DMS153 (cell line): Measurements from ENCODE around the gene PLA2G1B.

Experiments used
- DNase-seq: peaks from one replicate; lab custom pipeline; 2025; lab: John Stamatoyannopoulos, UW

The PLA2G1B gene

DNA sequence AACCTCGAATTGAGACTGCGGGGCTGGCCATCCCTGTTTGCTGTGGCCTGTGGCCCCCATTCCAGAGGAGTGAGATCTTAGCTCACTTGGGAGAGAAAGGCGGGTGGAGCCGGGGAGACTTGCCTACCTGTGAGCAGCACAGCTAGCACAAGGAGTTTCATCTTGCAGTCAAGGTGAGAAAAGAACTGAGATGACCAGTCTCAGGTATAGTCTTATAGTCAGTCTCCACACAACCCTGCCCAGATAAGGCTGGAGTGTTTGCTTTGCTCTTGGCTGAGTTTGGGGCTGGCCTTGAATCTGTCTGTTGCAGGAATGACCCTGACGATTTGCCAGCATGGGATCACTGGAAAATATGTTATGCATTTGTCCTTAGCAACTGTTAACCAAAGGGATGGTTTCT, at the start of gene PLA2G1B:
PLA2G1B (minus strand) TSS at position 187 of the 400 bp plus-strand sequence; CDS start at position 161, 26 bp downstream.
- DNase-seq = no peak

DNA sequence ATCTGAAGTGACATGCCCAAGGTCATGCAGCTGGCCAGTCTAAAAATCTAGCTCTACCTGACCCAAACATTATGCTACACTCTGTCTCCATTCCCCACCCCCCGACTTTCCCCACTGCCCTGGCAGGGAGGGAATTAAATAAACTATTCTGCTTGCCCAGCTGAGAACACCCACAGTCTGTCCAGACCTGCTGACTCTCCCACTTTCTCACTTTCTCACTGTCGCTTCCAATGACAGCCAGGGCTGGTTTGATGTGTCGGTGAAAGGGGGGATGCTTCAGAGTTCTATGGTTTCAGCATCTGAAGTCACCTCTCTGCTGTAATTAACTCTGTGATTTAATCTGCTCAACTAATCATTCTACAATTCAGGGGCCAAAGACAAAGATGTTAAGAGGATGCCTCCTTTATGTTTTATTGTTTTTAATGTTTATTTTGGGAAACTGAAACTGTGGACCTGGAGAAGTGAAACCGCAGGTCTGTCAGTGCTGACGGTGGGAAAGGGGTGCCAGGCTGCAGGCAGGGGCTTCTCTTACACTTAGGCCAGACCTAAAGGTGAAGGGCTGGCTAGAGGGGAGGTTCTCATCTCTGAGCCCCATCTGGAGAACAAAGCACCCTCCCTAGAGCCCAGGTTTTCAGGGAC, 49.5 kb upstream of the PLA2G1B start:
- no peak for DNase-seq

DNA sequence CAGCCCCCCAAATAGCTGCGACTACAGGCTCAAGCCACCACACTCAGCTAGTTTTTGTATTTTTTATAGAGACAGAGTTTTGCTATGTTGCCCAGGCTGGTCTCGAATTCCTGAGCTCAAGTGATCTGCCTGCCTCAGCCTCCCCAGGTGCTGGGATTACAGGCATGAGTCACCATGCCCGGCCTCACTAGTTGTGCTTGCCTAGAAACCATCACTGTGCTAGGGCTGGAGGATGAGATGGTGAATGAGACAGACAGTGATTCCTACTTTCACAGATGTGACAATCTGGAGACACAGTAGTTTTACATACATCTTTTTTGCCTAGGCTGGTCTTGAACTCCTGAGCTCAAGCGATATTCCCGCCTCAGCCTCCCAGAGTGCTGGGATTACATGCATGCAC, 48.8 kb upstream of the PLA2G1B start:
- no peak for DNase-seq

DNA sequence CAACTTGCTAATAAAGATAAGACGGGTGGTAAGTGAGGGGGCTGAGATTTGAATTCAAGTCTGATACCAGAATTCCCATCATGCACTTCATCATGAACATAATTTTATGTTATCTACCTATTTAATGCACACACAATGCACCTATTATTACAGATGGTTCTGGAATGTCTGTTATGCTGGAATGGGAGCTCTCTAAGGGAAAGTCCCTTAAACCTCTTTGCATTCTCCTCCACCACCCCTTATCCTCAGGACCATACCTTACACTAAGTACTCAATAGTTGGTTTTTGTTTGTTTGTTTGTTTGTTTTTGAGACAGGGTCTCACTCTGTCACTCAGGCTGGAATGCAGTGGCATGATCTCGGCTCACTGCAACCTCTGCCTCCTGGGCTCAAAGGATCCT, 48.4 kb upstream of the PLA2G1B start:
- DNase-seq = no peak

DNA sequence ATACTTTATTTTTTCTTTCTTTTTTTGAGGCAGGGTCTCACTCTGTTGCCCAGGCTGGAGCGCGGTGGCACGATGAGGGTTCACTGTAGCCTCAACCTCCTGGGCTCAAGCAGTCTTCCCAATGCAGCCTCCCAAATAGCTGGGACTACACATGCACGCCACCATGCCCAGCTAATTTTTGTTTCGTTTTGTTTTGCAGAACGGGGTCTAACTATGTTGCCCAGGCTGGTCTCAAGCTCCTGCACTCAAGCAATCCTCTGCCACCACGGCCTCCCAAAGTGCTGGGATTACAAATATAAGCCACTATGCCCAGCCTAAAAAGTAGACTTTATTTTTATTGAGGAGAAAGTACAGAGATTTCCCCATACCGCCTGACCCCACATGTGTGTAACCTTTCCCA, 46.1 kb upstream of the PLA2G1B start:
- DNase-seq = no peak

DNA sequence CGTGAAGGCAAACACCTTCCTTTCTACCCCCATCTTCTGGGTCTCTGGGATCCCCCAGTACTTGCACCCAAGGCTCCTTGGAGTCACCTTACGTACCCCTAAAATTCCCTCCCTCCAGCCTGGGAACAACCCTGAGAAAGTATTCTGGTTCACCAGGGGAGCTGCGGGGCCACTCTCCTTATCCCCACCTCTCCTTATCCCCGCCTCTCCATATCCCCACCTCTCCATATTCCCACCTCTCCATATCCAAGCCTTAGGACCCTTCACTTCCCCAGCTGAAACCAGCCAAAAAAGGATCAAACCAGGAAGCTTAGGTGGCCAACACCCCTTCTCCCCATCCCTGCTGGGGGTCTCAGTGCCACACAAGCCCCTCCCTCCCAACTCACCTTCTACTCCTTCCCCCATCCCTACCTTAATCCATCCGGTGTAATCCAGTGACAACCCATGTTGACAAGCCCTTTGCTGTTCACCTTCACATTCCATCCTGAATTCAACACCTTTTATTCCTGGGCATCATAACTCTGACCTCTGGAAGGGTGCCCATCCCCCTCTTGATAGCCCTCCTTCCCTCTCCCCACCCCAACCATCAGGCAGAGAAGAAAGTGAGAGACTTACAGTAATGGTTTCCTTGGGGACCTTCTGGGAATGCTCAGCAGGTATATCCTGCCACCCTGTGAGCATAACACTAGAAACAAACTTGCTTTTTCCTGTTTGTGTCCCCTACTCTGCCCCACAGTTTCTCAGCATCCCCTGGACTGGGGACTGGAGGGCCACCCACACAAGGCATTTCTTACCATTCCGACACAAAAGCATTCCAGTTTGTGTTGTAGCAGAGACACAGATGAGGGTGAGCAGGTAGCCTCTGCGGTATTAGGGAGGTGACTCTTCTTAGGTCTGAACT, 43.0 kb upstream of the PLA2G1B start:
- no peak for DNase-seq

DNA sequence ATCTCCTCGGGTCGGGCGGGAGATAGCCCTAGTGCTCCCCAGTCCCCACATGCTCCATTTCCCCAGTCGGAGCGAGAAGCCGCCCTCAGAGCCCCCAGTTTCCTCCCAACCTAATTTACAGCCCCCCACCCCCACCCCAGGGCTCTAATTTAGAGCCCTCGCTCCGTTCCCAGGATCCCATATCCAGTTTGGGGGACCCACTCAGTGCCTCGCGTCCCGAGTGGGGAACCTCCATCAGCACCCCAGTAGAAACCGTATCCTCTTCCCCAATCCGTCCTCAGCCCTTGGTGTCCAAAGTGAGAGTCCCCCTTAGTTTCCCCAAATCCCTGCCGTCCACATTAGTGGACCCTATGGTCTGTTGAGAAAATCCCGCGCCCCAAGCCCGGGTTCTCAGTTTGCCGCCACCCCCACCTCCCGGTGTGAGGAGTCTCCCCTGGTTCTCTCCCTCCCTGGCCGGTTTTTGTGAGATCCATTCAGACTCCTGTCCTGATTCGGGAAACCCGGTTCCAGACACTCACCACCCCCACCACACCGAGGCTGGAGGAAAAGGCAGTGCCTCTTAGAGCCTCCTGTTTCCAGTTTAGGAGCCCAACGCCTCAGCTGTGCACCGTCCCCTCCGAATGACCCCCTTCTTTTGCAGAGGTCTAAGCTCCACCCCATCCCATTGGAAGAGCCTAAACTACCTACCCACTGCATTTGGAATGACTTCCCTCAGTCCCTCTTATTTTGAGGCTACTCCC, 42.2 kb upstream of the PLA2G1B start:
- no peak for DNase-seq

DNA sequence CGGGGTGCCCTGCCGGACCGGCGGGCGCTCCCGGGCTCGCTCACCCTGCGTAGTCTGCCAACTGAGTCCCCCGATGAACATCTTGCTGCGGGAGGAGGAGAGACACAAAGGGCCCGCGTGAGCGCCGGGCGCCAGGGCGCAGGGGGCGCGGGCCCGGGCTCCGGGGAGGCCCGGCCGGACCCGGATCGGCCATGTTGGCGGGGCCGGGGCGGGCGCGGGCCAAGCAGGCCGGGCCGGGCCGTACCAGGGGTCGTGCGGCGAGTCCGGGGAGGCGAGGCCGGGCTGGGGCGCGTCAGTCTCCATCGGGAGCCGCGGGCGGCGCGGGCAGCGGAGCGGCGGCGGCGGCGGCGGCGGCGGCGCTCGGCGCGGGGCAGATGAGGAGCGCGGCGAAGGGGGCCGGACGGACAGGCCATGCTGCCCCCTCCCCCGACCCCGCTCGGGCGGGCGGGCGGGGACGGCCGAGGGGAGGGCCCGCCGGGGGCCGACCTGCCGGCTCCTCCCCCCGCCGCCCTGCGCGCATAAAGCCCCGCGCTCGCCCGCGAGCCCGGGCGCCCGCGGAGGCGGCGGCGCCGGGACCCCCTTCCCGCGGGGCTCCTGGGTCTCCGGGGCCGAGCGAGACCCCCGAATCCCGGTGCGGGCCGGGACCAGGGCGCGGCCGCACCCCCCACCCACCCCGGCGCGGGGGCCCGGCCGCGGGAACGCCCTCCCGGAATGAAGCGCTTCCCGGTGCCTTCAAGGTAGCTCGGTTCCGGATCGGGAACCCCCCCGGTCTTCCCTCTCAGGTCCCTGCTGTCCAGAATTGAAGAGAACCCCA, 41.4 kb upstream of the PLA2G1B start, which contains the start of gene MSI1:
MSI1 (minus strand) TSS at position 376 of the 814 bp plus-strand sequence; CDS start at position 303, 73 bp downstream.
- DNase-seq = no peak

DNA sequence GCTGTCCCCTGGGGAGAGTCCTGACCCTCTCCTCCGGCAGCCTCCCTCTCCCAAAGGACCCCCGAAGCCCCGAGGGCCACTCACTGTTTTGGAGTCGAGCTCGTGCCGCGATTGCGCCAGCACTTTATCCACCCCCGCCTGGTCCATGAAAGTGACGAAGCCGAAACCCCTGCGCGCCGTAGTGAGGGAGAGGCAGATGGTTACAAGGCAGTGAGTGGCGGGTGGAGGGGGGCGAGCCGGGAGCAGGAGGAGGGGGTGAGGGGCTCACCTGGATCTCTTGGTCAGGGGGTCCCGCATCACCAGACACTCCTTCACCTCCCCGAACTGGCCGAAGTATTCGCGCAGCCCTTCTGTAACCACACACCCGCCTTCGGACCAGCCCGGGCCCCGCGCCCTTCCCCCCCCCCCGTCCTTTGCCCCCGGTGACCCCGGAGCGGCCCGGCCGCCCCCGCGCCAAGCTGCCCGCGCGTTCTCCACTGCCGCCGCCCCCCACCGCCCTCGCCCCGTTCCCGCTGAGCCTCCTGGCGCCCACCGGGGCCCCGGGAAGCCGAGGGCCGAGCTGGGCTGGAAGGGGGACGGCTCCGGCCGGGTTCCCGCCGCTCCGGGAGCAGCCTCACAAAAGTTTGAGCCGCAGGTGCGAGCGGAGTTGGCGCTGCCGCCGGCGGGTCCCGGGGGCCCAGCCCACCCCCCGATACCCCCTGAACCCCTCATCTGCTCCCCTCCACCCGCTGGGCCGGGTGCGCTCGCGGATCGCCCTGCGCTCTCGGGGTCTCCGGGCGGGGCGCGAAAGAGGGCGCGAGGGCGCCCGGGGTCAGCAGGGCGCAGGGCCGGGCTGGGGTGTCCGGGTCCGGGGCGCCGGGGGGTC, 40.6 kb upstream of the PLA2G1B start:
- no peak for DNase-seq

DNA sequence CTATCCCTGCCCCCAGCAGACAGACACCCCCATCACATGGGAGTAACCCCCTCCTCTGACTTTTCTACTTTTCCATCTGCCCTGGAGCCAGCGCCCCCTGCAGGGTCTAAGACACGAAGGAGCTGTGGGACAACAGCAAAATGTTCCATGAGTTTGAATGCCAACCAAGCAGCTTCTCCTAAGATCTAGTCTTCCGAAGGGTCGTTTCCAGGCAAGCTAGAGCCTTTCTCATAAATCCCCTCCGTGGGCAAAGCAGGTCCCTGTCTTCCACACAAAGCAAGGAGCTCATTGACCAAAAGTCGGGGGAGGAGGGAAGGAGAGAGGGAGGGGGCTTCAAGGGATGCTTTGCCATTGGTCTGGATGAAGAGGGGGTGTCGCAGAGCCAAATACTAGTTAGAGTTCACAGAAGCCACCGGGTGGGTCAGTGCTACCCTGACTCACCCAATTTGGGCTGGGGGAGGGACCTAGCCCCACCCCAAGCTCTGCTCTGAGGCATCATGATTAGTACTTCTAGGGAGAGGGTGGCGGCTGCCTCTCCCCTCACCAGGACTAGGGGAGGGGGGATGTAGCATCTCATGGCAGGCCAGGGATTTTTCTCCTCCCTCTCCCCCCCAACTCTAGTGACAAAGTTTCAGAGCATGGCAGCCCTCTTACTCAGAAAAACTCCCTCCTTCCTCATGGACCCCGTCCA, 39.8 kb upstream of the PLA2G1B start:
- DNase-seq = no peak

DNA sequence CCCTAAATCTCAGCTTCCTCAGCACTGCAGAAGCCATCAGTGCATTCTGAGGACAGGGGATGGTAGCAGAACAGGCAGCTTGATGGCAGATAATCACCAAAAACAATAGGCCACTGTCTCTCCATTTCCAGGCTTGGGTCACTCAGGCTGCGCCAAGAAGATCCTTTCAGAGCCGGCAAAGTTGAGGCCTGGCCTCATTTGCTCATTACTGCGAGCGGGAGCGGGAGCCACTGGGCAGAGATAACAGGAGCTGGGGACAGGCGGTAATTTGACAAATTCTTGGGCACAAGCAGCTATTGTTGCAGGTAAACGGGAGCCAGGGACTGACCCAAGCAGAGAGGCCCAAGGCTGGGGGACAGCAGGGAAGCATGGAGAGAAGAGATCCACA, 39.3 kb upstream of the PLA2G1B start:
- DNase-seq = no peak

DNA sequence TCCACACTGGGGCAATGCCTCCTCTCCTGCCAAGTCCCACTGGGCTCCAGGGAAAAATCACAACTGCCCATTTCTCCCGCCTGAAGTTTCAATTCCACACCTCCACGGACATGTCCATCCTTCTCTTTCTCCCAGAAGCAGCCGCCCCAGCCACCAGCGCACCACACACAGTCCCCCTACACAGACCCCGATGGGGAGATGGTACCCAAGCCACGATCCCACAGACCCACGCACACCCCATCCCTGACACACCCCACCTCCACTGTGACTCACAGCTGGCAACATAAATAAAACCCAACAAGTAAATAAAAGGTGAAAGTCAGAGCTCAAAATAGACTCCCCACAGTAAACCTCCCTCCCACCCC, 38.7 kb upstream of the PLA2G1B start:
- DNase-seq = no peak

DNA sequence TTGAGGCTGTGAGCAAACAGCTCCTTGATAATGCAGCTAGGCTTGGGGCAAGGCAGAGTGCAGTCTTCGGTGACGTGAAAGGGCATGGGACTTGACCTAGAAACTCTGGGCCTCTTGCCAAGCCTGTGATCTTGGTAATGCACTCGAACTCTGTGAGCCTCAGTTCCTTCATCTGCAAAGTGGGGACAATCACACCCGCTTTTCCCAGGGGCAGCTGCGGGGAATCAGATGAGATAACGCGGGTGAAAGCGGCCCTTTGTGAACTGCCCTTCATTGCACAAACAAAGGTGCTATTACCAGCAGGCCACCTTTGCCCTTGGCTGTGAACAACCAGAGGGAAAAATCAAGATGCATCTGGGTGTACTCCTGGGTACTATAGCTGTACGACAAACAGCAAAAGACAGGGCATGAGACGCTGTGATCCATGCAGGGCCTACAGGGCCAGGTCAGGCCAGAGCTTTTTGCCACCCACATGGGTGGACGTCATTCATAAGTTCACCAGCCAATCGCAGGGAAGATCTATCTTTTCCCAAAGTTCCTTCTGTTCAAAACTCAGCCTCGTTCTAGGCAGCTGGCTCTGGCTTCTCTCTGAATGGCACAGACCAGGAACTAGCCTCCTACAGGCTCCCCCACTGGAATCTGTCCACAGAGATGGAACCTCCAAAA, 38.2 kb upstream of the PLA2G1B start:
- DNase-seq = no peak

DNA sequence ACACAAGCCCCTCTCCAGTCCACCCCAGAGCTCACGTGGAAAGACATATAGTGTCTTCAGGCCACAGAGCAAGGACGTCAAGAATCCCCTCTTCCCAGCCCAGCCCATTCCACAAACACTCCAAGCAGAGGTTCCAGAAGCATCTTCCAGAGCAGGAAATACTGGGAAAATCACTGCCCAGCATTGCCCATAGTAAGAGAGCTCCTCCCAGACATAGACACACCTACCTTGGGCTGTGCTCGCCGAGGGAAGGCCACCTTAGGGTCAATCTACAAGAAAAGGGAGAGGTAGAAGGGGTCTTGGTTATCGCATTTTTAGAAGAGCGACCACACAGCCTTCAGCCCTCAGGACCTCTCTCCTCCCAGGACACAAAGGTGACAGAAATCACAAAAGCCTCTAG, 36.9 kb upstream of the PLA2G1B start:
- no peak for DNase-seq

DNA sequence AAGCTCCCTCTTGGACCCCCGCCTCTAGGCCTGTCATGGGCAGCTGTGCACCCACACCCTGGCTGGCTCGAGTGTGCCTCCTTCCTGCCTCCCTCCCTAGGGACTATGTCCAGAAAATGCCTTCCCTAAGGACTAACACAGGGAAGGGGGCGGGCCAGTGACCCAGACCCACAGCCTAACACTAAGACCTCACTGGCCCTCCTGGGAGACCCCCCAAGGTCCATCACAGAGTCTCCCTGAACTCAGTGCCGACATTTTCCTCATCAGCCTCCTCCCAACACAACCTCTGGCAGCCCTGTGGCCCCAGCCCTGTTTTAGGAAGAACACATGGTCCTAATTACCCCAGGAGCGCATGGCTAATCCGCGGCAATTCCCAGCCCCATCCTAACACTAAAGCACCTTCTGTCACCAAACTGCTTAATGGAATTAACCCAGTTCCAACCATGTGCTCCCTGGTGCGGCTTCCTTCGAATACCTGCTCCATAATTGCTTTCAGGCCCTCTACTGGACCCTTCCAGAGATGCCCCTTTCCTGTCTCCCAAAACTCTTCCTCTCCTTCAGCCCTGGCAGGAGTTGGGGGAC, 35.8 kb upstream of the PLA2G1B start:
- no peak for DNase-seq

DNA sequence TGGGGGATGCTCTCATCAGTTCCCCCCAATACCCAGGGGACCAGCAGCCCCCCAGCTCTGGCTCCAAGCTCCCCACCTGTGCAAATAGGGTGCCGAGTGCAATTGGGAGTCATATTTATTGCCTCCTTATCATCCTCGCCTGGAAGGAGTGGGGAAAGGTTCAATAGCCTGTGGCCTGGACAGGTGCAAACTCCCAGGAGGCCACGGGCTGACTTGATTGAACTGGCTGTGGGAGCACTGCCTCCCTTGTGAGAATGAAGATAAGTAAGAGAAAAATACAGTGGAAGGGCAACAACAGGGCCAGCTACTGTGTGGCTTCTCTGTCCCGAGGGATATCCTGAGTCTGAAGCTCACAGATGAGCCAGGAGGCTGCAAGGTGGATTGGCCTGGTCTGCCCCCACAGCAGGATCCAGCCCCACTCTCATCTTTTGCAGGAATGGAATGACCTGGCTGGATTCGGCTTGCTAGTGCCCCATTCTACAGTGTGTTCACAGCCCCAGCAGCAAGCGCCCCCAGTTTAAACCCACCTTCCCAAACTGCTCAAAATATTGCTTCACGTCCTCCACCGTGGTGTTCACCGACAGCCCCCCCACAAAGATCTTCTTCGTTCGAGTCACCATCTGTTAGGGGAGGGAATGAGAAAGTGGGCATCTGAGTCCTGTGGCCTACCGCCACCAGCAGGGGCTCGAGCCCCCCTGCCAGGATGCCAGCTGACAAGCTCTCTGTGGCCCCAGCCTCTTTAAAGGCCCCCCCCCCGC, 35.1 kb upstream of the PLA2G1B start:
- peak; percentile 20 for DNase-seq

DNA sequence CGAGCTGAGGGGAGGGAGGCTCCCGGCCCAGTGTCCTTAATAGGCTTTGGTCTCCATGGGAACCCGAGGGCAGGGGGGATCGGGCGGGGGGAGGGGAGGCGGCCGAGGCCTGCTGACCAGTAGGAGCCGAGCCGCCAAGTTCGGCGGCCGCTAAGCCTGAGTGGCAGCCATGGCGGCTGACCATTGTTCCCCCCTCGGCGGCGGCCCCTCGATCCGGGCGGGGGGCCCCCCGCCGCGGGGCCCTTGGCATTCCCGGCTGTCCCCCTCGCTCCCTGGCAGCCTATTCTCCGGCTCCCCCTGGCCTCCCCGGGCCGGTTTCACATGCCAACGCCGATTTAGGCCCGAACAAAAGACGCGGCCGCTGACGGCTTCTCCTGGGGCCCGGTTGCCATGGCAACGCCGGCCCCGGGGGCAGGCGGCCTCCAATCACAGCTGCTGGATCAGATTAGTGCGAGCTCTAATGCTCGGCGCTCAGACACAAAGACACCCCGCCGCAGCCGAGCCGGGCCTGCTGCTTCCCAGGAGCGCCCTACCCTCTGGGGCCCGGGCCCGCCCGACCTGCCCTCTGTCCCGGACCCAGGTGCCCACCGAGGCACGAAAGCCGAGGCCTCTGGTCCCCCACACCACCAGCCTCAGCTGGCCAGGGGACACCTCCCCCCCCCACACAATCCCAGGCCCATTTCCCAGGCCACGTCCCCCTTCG, 34.1 kb upstream of the PLA2G1B start:
- peak; percentile 89 for DNase-seq

DNA sequence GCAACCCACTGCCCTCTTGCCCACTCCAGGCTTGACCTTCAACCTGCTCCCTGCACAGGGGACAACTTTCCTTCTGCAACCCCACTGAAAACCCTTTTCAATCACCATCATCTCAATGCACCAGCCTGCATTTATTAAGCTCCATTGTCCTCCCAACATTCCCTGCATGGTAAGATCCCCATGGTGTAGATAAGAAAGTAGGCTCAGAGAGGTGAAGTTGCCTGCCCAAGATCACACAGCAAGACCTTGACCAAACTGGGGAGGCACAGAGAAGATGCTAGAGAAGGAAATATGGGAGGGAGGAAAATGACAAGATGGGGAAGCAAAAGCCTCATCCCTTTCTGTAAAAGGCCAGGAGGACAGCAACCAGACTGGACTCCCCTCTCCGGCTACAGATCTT, 31.5 kb upstream of the PLA2G1B start:
- no peak for DNase-seq
